HG03520 (cell line): ENCODE data around the gene TMEM222.

Experiments used
- ATAC-seq: cut with Tn5 transposase; IDR thresholded peaks from one replicate; pipeline ENCODE4 v1.9.1; 2021; ENCODE audit warnings: mild to moderate bottlenecking, moderate library complexity; ENCODE audit not compliant: unreplicated experiment

Gene TMEM222

DNA sequence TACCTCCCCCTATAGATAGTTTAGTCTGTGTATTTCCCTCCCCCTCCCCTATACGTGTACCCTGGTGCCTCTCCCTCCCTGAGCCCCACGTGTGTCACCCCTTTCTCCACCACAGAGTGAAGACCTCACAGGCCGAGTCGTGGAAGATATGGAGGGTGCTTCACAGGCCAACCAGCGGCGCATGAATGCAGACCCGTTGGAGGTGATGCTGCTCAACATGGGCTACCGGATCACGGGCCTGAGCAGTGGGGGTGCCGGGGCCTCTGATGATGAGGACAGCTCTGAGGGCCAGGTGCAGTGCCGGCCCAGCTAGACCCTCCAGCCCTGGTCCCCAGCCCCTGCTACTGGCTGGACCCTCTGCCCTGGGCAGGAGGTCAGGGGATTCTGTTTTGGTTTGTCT, 15.9 kb upstream of the TMEM222 start:
- no peak for ATAC-seq

DNA sequence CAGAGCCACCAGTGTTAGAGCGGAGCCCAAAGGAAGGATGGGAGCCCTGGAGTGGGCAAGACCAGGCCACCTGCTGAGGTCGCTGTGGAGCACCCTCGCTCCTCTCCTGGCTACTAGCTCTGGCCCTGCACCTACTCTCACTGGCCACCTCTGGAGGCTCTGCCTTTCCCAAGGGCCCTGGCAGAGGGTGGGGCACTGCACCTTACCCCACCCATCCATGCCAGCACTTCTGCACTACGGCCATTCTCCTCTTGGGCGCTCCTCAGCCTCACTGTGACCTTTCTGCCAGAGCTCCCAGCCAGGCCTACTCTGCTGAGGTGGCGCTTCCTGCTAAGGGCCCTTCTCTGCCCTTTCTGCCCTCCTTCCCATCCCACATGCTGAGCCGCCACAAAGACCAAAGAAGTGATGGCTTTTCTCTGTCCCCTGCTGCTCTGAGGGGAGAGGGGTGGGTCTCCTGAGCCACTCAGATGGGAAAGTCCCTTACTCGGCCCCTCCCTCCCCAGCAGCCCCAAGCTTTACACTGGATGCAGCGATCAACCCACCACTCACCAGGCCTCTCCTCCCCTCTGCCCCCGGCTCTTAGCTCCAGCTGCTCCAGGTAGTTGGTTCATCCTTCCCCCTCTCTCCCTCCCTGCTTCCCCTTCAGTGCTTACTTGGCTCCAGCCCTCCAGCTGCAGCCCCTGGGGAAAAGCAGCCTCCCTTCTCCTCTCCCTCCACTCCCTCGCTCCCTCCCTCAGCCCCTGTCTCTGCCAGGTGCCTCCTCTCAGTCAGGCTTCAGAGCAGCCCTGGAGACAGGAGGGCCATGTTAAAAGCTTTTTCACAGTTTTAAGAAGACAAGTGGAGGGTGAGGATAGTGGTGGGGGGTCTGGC, 14.8 kb upstream of the TMEM222 start:
- no peak for ATAC-seq

GRCh38 chr1:27307874-27308598, 13.9 kb upstream of the TMEM222 start:
- ATAC-seq, result no peak

DNA sequence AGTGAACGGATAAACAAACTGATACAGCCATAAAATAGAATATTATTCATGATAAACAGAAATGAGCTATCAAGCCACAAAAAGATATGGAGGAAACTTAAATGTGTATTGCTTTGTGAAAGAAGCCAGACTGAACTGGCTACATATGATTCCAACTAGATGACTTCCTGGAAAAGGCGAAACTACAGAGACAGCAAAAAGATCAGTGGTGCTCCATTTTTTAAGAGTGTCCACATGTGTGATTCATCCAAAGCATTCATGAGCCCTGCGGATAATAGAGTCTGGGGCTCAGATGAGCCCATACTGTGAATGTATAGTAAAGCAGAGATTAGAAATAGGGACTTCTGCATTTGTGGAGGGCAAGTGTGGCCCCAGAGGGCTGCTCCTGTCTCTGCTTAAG, 7.8 kb upstream of the TMEM222 start:
- ATAC-seq, result no peak

- no peak for ATAC-seq
These were observed 7.2 kb upstream of the TMEM222 start for GRCh38 chr1:27314737-27315136.

GRCh38 chr1:27316860-27317259, 5.1 kb upstream of the TMEM222 start:
- ATAC-seq, result no peak

DNA sequence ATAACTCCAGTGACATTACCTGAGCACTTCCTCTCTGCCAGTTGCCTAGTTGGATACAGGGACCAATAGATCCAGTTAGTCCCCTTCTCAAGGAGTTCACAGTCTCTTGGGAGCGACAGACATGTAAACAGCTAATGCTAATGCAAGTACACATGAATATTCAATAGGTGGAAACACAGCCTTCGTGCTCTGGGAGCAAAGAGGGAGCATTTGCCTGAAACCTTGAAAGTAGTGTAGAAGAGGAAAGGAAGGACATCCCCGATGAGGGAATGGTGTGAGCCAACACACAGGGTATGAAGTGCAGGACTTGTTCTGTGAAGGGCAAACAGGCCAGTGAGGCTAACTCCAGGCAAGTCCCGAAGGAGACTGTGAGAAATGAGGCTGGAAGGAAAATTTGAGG, 3.8 kb upstream of the TMEM222 start:
- ATAC-seq, result no peak

GRCh38 chr1:27318596-27318995, 3.4 kb upstream of the TMEM222 start:
- no peak for ATAC-seq

DNA sequence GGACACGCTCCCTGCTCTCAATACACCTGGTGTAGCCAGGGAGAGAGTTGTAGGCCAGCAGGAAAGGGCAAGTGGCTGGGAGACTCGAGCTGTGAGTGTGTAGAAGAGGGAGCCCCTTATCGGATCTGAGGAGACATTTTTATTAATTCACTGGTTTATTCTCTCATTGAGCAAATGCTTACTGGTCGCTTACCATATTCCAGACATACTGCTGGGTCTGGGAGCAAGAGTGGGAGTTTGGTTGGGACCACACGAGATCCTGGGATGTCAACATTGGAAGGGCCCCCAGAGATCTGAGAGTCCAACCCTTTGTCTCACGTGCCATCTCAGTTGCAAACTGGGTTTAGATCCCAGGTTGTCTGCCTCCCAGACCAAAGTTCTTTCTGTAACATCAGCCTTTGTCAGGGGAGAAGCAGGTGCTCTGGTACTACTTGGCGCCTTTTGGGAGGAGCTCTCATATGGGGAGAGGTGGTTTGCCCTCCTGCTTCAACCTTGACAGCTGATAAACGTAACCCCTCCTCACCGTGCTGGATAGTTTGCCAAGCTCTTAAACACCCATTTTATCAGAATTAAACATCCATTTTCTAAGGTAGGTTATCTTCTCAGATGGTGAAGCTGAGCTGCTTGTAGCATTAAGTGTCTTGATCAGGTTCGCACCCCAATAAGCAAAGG, 742 bp downstream of the TMEM222 start:
- ATAC-seq, result no peak

- no peak for ATAC-seq
These were observed 3.3 kb downstream of the TMEM222 start for GRCh38 chr1:27325286-27325685.

DNA sequence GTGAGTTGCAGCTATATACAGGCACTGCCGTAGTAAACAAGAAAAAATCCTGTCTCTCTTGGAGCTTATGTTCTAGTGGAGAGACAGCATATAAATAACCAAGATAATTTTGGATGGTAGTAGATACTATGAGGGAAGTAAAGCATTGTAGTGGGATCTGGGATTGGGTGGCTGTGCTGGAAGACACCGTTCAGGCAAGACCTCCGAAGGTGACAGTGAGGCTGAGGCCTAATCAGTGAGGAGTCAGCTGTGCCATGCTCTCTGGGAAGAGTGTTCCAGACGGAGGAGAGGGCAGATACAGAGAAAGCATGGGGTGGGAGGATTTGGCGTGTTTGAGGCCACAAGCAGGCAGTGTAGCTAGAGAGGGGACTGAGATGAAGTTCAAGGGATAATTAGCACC, 6.0 kb downstream of the TMEM222 start:
- ATAC-seq, result no peak

- ATAC-seq, result no peak
These were observed 8.8 kb downstream of the TMEM222 start for GRCh38 chr1:27330786-27331185.

DNA sequence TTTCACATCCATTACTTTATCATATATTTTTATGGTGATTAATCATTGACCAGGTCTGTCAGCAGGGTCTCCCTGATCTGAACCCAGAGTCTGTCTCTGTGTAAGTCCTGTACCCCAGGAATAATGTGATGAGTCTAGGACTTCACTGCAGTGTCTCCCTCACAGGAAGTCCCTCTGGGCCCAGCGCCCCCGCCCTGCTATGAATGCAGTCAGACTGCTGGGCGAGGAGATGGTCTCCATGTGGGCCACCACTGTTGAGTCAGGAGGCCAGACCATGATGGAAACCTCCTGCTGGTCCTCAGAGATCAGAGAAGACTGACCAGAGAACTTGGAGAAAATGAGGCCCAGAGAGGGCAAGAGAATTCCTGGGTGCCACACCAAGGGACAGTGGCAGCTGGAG, 9.5 kb downstream of the TMEM222 start:
- no peak for ATAC-seq

DNA sequence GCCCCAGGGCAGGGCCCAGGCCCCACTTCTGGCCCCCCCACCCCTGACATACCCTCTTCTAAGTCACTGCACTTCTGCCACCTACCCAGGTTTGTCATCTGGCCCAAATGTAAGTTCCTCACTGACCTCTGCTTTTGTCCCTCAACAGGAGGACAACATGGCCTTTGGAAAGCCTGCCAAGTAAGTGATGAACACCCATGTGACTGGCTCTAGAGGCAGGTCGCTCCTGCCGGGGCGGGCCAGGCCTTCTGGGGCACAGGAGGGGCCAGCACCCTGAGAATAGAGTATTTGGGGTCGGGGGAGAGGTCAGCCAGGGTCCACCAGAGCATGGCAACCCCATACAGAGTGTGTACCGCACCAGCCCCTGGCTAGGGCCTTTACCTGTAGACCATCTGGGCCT, 10.0 kb downstream of the TMEM222 start:
- no peak for ATAC-seq

DNA sequence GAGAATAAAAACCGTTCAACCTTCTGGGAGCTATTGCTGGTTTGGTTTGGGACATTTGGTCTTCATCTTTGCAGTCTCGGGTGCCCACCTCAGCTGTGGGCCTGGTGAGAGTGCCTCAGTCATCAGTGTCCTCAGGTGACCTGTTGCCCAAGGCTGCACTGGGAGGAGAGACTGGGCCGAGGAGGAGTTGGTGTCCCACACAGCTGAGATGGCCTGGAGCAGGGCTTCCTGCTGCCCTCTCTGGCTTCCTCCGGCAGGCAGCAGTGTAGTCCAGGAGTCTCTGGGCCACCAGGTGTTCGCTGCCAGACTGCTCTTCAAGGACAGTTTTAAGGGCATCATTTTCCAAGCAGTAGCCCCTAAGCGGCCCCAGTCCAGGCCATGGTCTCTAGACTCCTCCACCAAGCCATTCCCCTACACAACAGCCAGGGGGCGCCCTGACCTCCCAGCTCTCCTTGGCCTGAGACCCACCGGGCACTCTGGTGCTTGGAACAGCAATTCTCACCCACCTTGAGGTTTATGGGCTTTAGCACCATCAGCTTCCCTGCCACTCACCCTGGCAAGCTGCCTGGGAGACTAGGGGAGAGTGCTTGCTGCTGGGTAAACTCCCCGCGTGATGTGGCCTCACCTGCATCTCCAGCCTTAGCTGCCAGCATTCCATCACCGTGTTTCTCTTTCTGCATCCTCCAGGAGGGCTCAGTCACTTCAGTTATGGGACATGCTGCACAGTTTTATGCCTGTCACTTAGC, 10.7 kb downstream of the TMEM222 start:
- ATAC-seq, result no peak

DNA sequence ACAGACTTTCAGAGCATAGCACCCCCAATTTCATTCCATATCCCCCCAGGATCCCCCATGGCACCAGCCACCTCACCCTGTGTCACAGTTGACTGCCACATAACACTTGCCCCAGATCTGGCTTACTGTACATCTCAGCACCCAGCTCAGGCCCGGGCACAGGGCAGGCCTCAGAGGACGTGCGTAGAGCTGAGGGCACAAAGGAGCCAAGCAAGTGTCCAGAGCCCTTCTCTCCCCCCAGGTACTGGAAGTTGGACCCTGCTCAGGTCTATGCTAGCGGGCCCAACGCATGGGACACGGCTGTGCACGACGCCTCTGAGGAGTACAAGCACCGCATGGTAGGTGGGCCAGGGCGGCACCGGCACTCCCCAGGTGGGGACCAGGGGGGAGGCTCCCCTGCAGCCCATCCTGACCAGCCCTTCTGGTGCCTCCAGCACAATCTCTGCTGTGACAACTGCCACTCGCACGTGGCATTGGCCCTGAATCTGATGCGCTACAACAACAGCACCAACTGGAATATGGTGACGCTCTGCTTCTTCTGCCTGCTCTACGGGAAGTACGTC, 11.8 kb downstream of the TMEM222 start:
- no peak for ATAC-seq

DNA sequence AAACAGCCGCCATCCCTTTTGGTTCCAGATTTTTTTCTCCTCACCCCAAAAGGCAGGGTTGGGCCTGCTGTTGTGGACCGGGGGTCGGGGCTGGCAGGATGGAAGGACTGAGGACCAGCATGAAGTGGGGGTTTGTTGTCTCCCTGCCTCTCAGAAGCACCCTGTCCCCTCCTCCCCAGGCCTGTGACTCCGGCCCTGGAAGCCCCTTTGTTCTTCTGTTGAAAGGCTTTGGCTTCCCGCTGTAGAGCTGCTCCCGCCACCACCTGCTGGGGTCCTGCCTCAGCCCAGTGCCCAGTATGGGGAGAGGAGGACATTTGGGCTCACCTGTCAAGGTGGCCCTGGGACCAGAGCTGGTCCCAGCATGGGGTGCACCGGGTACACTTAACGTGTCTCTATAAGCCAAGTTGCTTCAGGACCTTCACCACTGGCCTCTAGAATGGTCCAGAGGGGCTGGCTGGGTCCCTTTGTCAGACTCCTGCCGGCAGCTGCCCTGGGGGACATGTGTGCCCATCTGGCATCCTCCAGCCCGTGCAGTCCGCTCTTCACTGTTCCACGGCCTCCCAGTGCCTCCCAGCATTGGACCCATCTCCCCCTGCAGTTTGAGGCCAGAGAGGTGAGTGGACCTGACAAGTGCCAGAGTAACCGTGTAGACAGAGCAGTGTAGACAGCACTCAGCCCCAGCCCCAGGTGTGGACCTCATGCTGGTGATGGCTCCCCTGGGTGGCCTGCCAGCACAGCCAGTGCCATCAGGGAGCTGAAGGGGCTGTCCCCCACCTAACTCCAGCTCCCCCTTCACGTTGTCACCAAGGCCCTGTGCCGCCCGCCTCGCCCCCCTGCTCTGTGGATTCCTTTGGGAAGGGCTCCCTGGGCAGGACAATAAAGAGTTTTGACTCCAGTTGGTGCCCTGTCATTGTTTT, 13.8 kb downstream of the TMEM222 start:
- ATAC-seq, result no peak

GRCh38 chr1:27336756-27337155, 14.8 kb downstream of the TMEM222 start:
- no peak for ATAC-seq

GRCh38 chr1:27338751-27339150, 16.8 kb downstream of the TMEM222 start:
- ATAC-seq, result no peak

DNA sequence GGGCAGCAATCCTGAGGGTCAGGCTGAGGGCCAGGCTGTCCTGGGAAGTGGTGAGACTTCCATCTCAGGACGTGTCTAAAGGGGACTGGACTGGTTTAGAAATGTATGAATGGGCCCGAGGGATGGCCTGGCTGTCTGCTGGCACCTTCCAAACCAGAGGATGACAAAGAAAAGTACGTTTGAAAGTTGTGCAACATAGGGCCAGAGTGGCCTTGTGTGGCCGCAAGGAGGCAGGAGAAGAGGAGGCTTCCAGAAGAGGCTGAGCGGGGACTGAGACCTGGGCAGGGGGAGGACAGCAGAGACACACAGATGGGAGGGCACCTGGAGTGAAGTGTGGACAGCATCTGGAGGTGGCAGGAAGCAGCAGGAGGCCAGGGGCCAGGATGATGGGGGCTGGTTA, 17.2 kb downstream of the TMEM222 start:
- ATAC-seq, result no peak
